Measurements from ENCODE around the gene FAM156B. TPM values are rescaled to one million over a fixed set of nuclear protein-coding genes. Genes with fewer than 3 reads are reported as not detected.
"Not testable (repeated sequence)": the region's sequence is repeated elsewhere in the genome, so short reads cannot be mapped to it uniquely, and the experiment has no call there.

Gene FAM156B, protein sequence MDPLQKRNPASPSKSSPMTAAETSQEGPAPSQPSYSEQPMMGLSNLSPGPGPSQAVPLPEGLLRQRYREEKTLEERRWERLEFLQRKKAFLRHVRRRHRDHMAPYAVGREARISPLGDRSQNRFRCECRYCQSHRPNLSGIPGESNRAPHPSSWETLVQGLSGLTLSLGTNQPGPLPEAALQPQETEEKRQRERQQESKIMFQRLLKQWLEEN
- total RNA-seq (2021; fragmentation: NEBNext Ultra II Directional; extraction: Animal tissue kit (Norgen Biotek cat#: 25700)) (9.1 and 10.7 TPM in 2 replicates), polyA plus RNA-seq (2011; rRNA removed) (31.3 and 36.2 TPM in 2 replicates), polyA minus RNA-seq (2011; rRNA and poly(A)+ RNA removed) (7.9 and 13.1 TPM in 2 replicates)
- polyA plus RNA-seq (2011; cell fraction: cytosol; rRNA removed), result 33.5 TPM
- polyA plus RNA-seq (2011; cell fraction: nucleus; rRNA removed), result 57.1 TPM
- 14.9 to 19.6 TPM (median 16.0 TPM) in 4 replicates for polyA plus RNA-seq (2012, experiment 1 of 2)
- polyA plus RNA-seq (2012, experiment 2 of 2), result 4.2 TPM
- polyA plus RNA-seq (2013, experiment 1 of 2), result 12.8 TPM
- 11.0 TPM for polyA plus RNA-seq (2013, experiment 2 of 2)
- 5.7 TPM for polyA minus RNA-seq (2011; cell fraction: cytosol; rRNA and poly(A)+ RNA removed)
- 4.9 TPM for polyA minus RNA-seq (2011; cell fraction: nucleus; rRNA and poly(A)+ RNA removed)
- long read RNA-seq, experiment 1, partial matches to known transcripts, result 1 of 8 reads
- long read RNA-seq, experiment 1, other reads (novel, unspliced or antisense), result 6 of 8 reads
- long read RNA-seq, experiment 2, partial matches to known transcripts, result 0 of 8 reads
- long read RNA-seq, experiment 2, other reads (novel, unspliced or antisense), result 2 of 8 reads

DNA sequence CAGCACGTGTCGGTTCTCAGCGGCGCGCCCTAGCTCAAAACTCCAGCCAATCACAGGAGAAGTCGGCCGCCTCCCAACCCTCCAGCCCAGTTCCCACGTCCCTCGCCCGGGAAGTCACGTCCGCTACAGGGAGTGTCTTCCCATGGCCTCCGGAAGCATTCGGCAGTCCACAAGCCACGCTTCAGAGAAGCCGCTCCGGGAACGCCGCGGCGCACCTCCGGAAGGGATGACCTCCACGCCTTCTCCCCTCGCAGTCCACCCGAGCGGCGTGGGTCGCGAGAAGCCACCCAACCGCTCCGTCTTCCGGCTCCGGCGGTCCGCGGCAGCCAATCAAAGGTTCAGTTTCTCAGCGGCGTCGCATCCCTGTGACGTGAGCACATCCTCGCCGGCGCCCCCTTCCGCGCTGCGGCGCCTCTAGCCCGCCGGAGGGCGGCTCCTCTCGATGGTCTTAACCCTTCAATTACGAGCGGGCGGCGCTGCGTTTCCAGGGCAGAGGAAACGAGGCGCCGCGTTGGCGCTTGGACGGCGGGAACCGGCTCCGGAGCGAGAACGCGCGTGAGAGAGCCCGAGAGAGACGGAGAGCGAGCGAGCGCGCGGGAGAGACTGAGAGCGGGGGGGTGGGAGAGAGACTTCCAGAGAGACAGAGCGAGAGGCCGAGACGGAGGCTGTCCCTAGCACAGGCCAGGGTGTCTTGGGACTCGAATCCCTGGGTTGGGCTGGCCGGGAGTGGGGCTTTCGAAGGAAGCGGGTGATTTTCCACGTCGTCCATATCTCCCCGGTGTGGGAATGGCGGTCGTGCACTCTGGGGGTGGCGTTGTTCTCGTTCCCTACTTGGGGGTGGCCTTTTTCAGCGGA, at the start of gene FAM156B:
TSS of gene FAM156B (plus strand) at position 476 of the 855 bp plus-strand sequence. CDS start 9,896 bp downstream, outside the sequence.
- H3K23me2 ChIP-seq (ENCODE audit: low read depth, low read length); FAIRE-seq; CTCF ChIA-PET (ENCODE audit: partially characterized antibody); H4K8ac ChIP-seq (ENCODE audit: extremely low read depth, insufficient read depth, low read length); H2BK15ac ChIP-seq (ENCODE audit: low read length); POLR2A ChIA-PET (ENCODE audit: partially characterized antibody); H3K79me1 ChIP-seq (ENCODE audit: low read depth, low read length); H3K4me1 ChIP-seq (replicated peaks in 1 of 4; ENCODE audit: control insufficient read depth in 3 of 4, insufficient read depth in 4 of 4, low read length in 3 of 4); H3K9me3 ChIP-seq (ENCODE audit: insufficient read depth in 2 of 2, low read depth in 1 of 2, low read length in 1 of 2); H3K4ac ChIP-seq (replicated peaks; ENCODE audit: insufficient read length, low read depth, low read length); H2AFZ ChIP-seq (ENCODE audit: low read length); H3K56ac ChIP-seq (replicated peaks; ENCODE audit: insufficient read length, low read depth, low read length); H2AK5ac ChIP-seq (ENCODE audit: low read depth, low read length); H2BK5ac ChIP-seq (ENCODE audit: low read depth, low read length); H2BK120ac ChIP-seq (replicated peaks; ENCODE audit: low read depth, low read length); H3K9ac ChIP-seq (replicated peaks in 1 of 4; ENCODE audit: extremely low read depth in 1 of 4, low read depth in 3 of 4, low read length in 3 of 4); H4K91ac ChIP-seq (replicated peaks; ENCODE audit: insufficient read length, low read length); H4K20me1 ChIP-seq (replicated peaks in 1 of 2; ENCODE audit: control insufficient read depth in 1 of 2, insufficient read depth in 2 of 2, low read length in 2 of 2); DNase-seq (ENCODE audit: low read depth in 1 of 2, low spot score in 2 of 2); H2BK12ac ChIP-seq (ENCODE audit: low read depth, low read length); H3K36me3 ChIP-seq (ENCODE audit: control insufficient read depth in 2 of 4, insufficient read depth in 4 of 4, low read length in 3 of 4); H3K23ac ChIP-seq (ENCODE audit: insufficient read length); H3K27ac ChIP-seq (ENCODE audit: low read depth, low read length); H3K27me3 ChIP-seq (replicated peaks in 1 of 4; ENCODE audit: control insufficient read depth in 3 of 4, extremely low read depth in 1 of 4, insufficient read depth in 3 of 4, low read length in 3 of 4); H3K4me2 ChIP-seq (ENCODE audit: insufficient read depth in 1 of 2, low read depth in 2 of 2, low read length in 2 of 2); H3K14ac ChIP-seq (ENCODE audit: insufficient read length); H2BK20ac ChIP-seq (ENCODE audit: low read length); H3K18ac ChIP-seq (ENCODE audit: extremely low read depth, low read length); H3K79me2 ChIP-seq (ENCODE audit: control insufficient read depth in 1 of 2, insufficient read depth in 2 of 2, low read length in 2 of 2); H4K5ac ChIP-seq (ENCODE audit: insufficient read length, low read depth, low read length); H3K4me3 ChIP-seq (ENCODE audit: extremely low read depth in 1 of 4, insufficient read depth in 2 of 4, low read depth in 3 of 4, low read length in 4 of 4): not testable (repeated sequence)
- WGBS, 2 experiments (ENCODE audit: extremely low coverage in 1 of 2, insufficient coverage in 1 of 2, insufficient read length in 1 of 2, insufficient replicate concordance in 2 of 2, low coverage in 1 of 2, low lambda C conversion rate in 2 of 2, missing lambda C conversion rate in 1 of 2), result no CpG with 5 or more reads among the region's 92 CpGs

All from H1 (cell line).